ENCODE data around the gene GATB. TPM values are rescaled to one million over a fixed set of nuclear protein-coding genes. Genes with fewer than 3 reads are reported as not detected.

Gene GATB
- total and polyA plus RNA-seq, 2 experiments from 2014 or later, result 17.7 to 18.9 TPM

GRCh38 chr4:151744614-151745013 is 16.2 kb downstream of the GATB start:
- Mint-ChIP-seq H3K27ac (peak overlapping the region; percentile 69; the same call in 1 of the 2 replicates), H3K27me3 (ENCODE audit: insufficient read depth, low read depth, poor library complexity) (peaks cover 1% of the 10 kb centered on the region), H3K36me3 (ENCODE audit: low read depth) (peaks cover 3% of the 10 kb centered on the region; the same call in 2 of the 3 replicates), H3K4me1 (peaks cover 16% of the 10 kb centered on the region), H3K9me3 (no peaks in the 10 kb centered on the region), H3K4me3 (no peak overlapping the region)
- Histone ChIP-seq H3K27ac (ENCODE audit: low read depth) (no peak overlapping the region; the same call in 1 of the 2 replicates), H3F3A (replicated peaks; ENCODE audit: low read depth) (no peaks in the 10 kb centered on the region), H2AFZ (no peak overlapping the region), H3K4me1 (ENCODE audit: insufficient read depth) (peaks cover 28% of the 10 kb centered on the region), H3K79me2 (replicated peaks; ENCODE audit: insufficient read depth) (0 out of 2 replicates have a peak, but pooled peaks cover 7% of the 10 kb centered on the region), H3K27me3 (ENCODE audit: insufficient read depth) (no peaks in the 10 kb centered on the region), H3K4me3 (no peak overlapping the region), H3K4me2 (no peak overlapping the region), H4K20me1 (replicated peaks; ENCODE audit: insufficient read depth) (no peaks in the 10 kb centered on the region), H3K9me2 (ENCODE audit: insufficient read depth) (no peaks in the 10 kb centered on the region), H3K36me3 (ENCODE audit: insufficient read depth) (no peaks in the 10 kb centered on the region)
- no peak for TF ChIP-seq ZNF114 (CRISPR knock-in tag; IDR thresholded peaks at IDR 0.05)
- no peak for TF ChIP-seq ZNF462 (CRISPR knock-in tag; IDR thresholded peaks at IDR 0.05)
- TF ChIP-seq CREB1 (CRISPR knock-in tag; IDR thresholded peaks at IDR 0.05; ENCODE audit: low read depth), result no peak
- no peak for TF ChIP-seq ZNF331 (CRISPR knock-in tag; IDR thresholded peaks at IDR 0.05; ENCODE audit: low read depth)
- no peak for TF ChIP-seq EZH2phosphoT487 (IDR thresholded peaks at IDR 0.05; ENCODE audit: unreplicated experiment)
- TF ChIP-seq JUNB (IDR thresholded peaks at IDR 0.05; ENCODE audit: unreplicated experiment), result no peak
- no peak for TF ChIP-seq STAT1 (IDR thresholded peaks at IDR 0.05; ENCODE audit: unreplicated experiment)
- no peak for TF ChIP-seq CTCF (conservative IDR thresholded peaks at IDR 0.05; ENCODE audit: low read depth in 2 of 2)
- TF ChIP-seq NANOG (IDR thresholded peaks at IDR 0.05; ENCODE audit: borderline replicate concordance), result no peak
- no peak for TF ChIP-seq REST (IDR thresholded peaks at IDR 0.05; ENCODE audit: unreplicated experiment)
- no peak for TF ChIP-seq POLR2AphosphoS5 (IDR thresholded peaks at IDR 0.05; ENCODE audit: low read depth)
- no peak for TF ChIP-seq EZH2 (IDR thresholded peaks at IDR 0.05; ENCODE audit: low read depth, unreplicated experiment)
- no peak for TF ChIP-seq ETS1 (IDR thresholded peaks at IDR 0.05)
- peak; percentile 22; the same call in 2 of the 3 replicates for ATAC-seq
- peak; percentile 18 for DNase-seq (ENCODE audit: low spot score)
